Measurements from ENCODE around the gene KBTBD13.
A peak's percentile ranks its signal among the peaks of the same experiment; 100 is the strongest.

GRCh38 chr15:65077981-65078352 lies 1.4 kb downstream of the KBTBD13 start:
- no peak for TF ChIP-seq POLR2A (IDR thresholded peaks at IDR 0.05)
- TF ChIP-seq POLR2AphosphoS5 (IDR thresholded peaks at IDR 0.05), result peak in 2 of 3 donors; percentile 37 to 59
- TF ChIP-seq, protein P1, sequence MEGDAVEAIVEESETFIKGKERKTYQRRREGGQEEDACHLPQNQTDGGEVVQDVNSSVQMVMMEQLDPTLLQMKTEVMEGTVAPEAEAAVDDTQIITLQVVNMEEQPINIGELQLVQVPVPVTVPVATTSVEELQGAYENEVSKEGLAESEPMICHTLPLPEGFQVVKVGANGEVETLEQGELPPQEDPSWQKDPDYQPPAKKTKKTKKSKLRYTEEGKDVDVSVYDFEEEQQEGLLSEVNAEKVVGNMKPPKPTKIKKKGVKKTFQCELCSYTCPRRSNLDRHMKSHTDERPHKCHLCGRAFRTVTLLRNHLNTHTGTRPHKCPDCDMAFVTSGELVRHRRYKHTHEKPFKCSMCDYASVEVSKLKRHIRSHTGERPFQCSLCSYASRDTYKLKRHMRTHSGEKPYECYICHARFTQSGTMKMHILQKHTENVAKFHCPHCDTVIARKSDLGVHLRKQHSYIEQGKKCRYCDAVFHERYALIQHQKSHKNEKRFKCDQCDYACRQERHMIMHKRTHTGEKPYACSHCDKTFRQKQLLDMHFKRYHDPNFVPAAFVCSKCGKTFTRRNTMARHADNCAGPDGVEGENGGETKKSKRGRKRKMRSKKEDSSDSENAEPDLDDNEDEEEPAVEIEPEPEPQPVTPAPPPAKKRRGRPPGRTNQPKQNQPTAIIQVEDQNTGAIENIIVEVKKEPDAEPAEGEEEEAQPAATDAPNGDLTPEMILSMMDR (IDR thresholded peaks at IDR 0.05 in 8 of 11, conservative IDR thresholded peaks at IDR 0.05 in 3 of 11), result peak; percentile 15 to 67 (median 46)

All from spleen (tissue), 7 donors.